IMR-90 (cell line): ENCODE data around the gene FRMPD3. TPM values are rescaled to one million over a fixed set of nuclear protein-coding genes. Genes with fewer than 3 reads are reported as not detected.
"Not testable (repeated sequence)": the region's sequence is repeated elsewhere in the genome, so short reads cannot be mapped to it uniquely, and the experiment has no call there.

ENCODE experiments used
- ATAC-seq: fragments of 200-7000 bp; cut with Tn5 transposase; 2 replicates; pipeline ENCODE4 v1.9.1; 2020; ENCODE audit warnings: low read depth, mild to moderate bottlenecking, moderate library complexity
- BruUV-seq: library from RNA; stranded (reverse); fragments of 400-500 nt; replicated peaks from 2 replicates; lab custom pipeline; 2021; lab: Mats Ljungman, UMichigan
- CTCF ChIA-PET: fragments of 300-600 bp; formaldehyde crosslinking; extraction: SDS; loops from one replicate; lab custom pipeline; 2021; ENCODE audit warnings: antibody characterized with exemption; lab: Yijun Ruan, JAX
- POLR2A ChIA-PET: fragments of 300-600 bp; sonication (Branson Sonifier 250); formaldehyde crosslinking; loops from one replicate; lab custom pipeline; 2022; ENCODE audit warnings: antibody characterized with exemption; ENCODE audit not compliant: unreplicated experiment; lab: Charles Lee
- DNase-seq: peaks from one replicate; pipeline ENCODE4 v3.0.0; 2013
- H2AFZ ChIP-seq: replicated peaks from 2 replicates; pipeline ENCODE3; 2013; ENCODE audit warnings: low read length, mild to moderate bottlenecking; ENCODE audit not compliant: poor library complexity
- H2AK5ac ChIP-seq: 2 replicates; pipeline ENCODE4 v1.6.1; 2013; ENCODE audit warnings: low read depth, low read length, inconsistent platforms
- H2AK9ac ChIP-seq: replicated peaks from 2 replicates; pipeline ENCODE3; 2013; ENCODE audit warnings: mild to moderate bottlenecking, low read depth, low read length, moderate library complexity; ENCODE audit not compliant: poor library complexity
- H2BK120ac ChIP-seq: 2 replicates; pipeline ENCODE4 v1.6.1; 2013; ENCODE audit warnings: low read depth, low read length, inconsistent platforms
- H2BK15ac ChIP-seq: 3 replicates; pipeline ENCODE4 v1.6.1; 2013; ENCODE audit warnings: low read depth, low read length, inconsistent platforms
- H2BK20ac ChIP-seq: 2 replicates; pipeline ENCODE4 v1.6.1; 2013; ENCODE audit warnings: low read depth, mild to moderate bottlenecking, inconsistent platforms, low read length, moderate library complexity
- H2BK5ac ChIP-seq: 2 replicates; pipeline ENCODE4 v1.6.1; 2013; ENCODE audit warnings: mild to moderate bottlenecking, low read depth, low read length, inconsistent platforms; ENCODE audit not compliant: poor library complexity, severe bottlenecking
- H3K14ac ChIP-seq: replicated peaks from 2 replicates; pipeline ENCODE4 v1.6.1; 2013; ENCODE audit warnings: low read depth, low read length, inconsistent platforms
- H3K18ac ChIP-seq: 2 replicates; pipeline ENCODE4 v1.6.1; 2013; ENCODE audit warnings: low read depth, low read length, control low read depth
- H3K23ac ChIP-seq: 2 replicates; pipeline ENCODE4 v1.6.1; 2013; ENCODE audit warnings: low read depth, low read length, inconsistent platforms
- H3K27ac ChIP-seq: 2 replicates; pipeline ENCODE4 v1.5.1; 2013; ENCODE audit warnings: mild to moderate bottlenecking, control low read depth, low read length; ENCODE audit not compliant: insufficient read depth
- H3K27me3 ChIP-seq: 2 replicates; pipeline ENCODE4 v1.6.1; 2013; ENCODE audit warnings: low read length; ENCODE audit not compliant: control insufficient read depth, insufficient read depth
- H3K36me3 ChIP-seq: 2 replicates; pipeline ENCODE4 v1.6.1; 2013; ENCODE audit warnings: low read length, mixed read lengths; ENCODE audit not compliant: control insufficient read depth, insufficient read depth
- H3K4ac ChIP-seq: 2 replicates; pipeline ENCODE4 v1.6.1; 2013; ENCODE audit warnings: low read depth, low read length, inconsistent platforms
- H3K4me1 ChIP-seq: 2 replicates; pipeline ENCODE4 v1.6.1; 2013; ENCODE audit warnings: low read length, mixed read lengths; ENCODE audit not compliant: control insufficient read depth, insufficient read depth
- H3K4me2 ChIP-seq: 2 replicates; pipeline ENCODE4 v1.6.1; 2013; ENCODE audit warnings: low read depth, mild to moderate bottlenecking, control low read depth, low read length, moderate library complexity
- H3K4me3 ChIP-seq: 2 replicates; pipeline ENCODE4 v1.5.1; 2013; ENCODE audit warnings: low read depth, mild to moderate bottlenecking, control low read depth, low read length, moderate library complexity; ENCODE audit not compliant: insufficient read depth
- H3K56ac ChIP-seq: 2 replicates; pipeline ENCODE4 v1.6.1; 2013; ENCODE audit warnings: low read length, inconsistent platforms; ENCODE audit not compliant: insufficient read depth; ENCODE audit errors: extremely low read depth
- H3K79me1 ChIP-seq, 2 experiments: 2 replicates each; pipeline ENCODE4 v1.6.1; 2013; ENCODE audit warnings: low read length in 2 of 2, inconsistent platforms in 1 of 2, low read depth in 1 of 2
- H3K9ac ChIP-seq: 2 replicates; pipeline ENCODE4 v1.6.1; 2013; ENCODE audit warnings: low read depth, low read length, control low read depth
- H3K9me1 ChIP-seq: 2 replicates; pipeline ENCODE4 v1.6.1; 2013; ENCODE audit warnings: low read length, inconsistent platforms; ENCODE audit not compliant: insufficient read depth
- H3K9me3 ChIP-seq: 2 replicates; pipeline ENCODE4 v1.6.1; 2013; ENCODE audit warnings: low read length; ENCODE audit not compliant: control insufficient read depth, insufficient read depth
- H4K20me1 ChIP-seq: 2 replicates; pipeline ENCODE4 v1.6.1; 2013; ENCODE audit warnings: low read length, inconsistent platforms; ENCODE audit not compliant: insufficient read depth
- H4K5ac ChIP-seq: 2 replicates; pipeline ENCODE4 v1.6.1; 2013; ENCODE audit warnings: mild to moderate bottlenecking, low read depth, low read length, control low read depth
- H4K8ac ChIP-seq, 2 experiments: 2 replicates each; pipeline ENCODE4 v1.6.1; 2013; ENCODE audit warnings: low read depth in 2 of 2, low read length in 2 of 2, control low read depth in 1 of 2, inconsistent platforms in 1 of 2
- H4K91ac ChIP-seq: 2 replicates; pipeline ENCODE4 v1.6.1; 2013; ENCODE audit warnings: low read depth, low read length, inconsistent platforms; ENCODE audit not compliant: insufficient read depth
- CHD1 ChIP-seq: IDR thresholded peaks from 2 replicates; pipeline ENCODE4 v1.6.1; 2012; ENCODE audit warnings: low read depth, low read length, improper control_type of control experiment
- MXI1 ChIP-seq: IDR thresholded peaks from 2 replicates; pipeline ENCODE4 v1.6.1; 2012; ENCODE audit warnings: low read depth, mild to moderate bottlenecking, low read length, moderate library complexity, borderline replicate concordance
- NFE2L2 ChIP-seq: fragments of 150-350 bp; IDR thresholded peaks from 2 replicates; pipeline ENCODE4 v1.6.1; 2016; ENCODE audit warnings: low read depth, mild to moderate bottlenecking, low read length
- RFX5 ChIP-seq: IDR thresholded peaks from 2 replicates; pipeline ENCODE4 v1.8.0; 2012; ENCODE audit warnings: low read depth, mild to moderate bottlenecking, low read length, moderate library complexity
- SMC3 ChIP-seq: fragments of 150-350 bp; IDR thresholded peaks from 2 replicates; pipeline ENCODE4 v1.6.1; 2016; ENCODE audit warnings: low read depth, mild to moderate bottlenecking, antibody characterized with exemption, low read length, moderate library complexity
- USF2 ChIP-seq: fragments of 150-350 bp; IDR thresholded peaks from 2 replicates; pipeline ENCODE4 v1.6.1; 2017; ENCODE audit warnings: mild to moderate bottlenecking, antibody characterized with exemption, low read length, low read depth
- WGBS, 2 experiments: methylation state at CpG; one replicate each; pipeline versions ENCODE4 v1.1.5 to v1.1.7; 2013; ENCODE audit warnings: missing lambda C conversion rate in 2 of 2; ENCODE audit not compliant: insufficient read length in 1 of 2; ENCODE audit errors: extremely low coverage in 2 of 2; 5-methylcytosine and 5-hydroxymethylcytosine counted together
- dilution Hi-C: fragments of 300-500 bp; cut with HindIII; formaldehyde crosslinking; loops from one replicate; pipeline ENCODE4 v1.14.3; 2018; ENCODE audit warnings: low sequenced_read_pairs; ENCODE audit not compliant: unreplicated experiment
- in situ Hi-C: fragments of 300-500 bp; cut with MboI; formaldehyde crosslinking; loops from 3 replicates; pipeline ENCODE4 v1.14.3; 2019; ENCODE audit warnings: low sequenced_read_pairs, inconsistent platforms, mixed read lengths
- intact Hi-C: fragments of 100-400 bp; cut with micrococcal nuclease; formaldehyde crosslinking; loops from 2 replicates; pipeline ENCODE4 v1.10.0; 2022
- polyA plus RNA-seq, 3 experiments: library from polyadenylated mRNA; depleted of rRNA; stranded (reverse); fragments of >200 nt; gene quantifications; 2 replicates each; pipeline ENCODE4 v1.2.3, GENCODE V29; 2012; ENCODE audit warnings: low replicate concordance in 1 of 3
- total RNA-seq: library from RNA; depleted of rRNA; stranded (reverse); fragments of >200 nt; gene quantifications from 2 replicates; pipeline ENCODE4 v1.2.3, GENCODE V29; 2012

FRMPD3 gene
- total and polyA plus RNA-seq, 2 of the 4 experiments (the other 2 are of a cell fraction) = under 0.01 to 0.19 TPM

- intact Hi-C loops = no loop called here
- Histone ChIP-seq H4K8ac (no peak overlapping the region), H3K79me1 (no peaks in the 10 kb centered on the region), H3K23ac (no peak overlapping the region), H3K9ac (no peak overlapping the region), H2AK9ac (no peak overlapping the region), H3K27ac (no peak overlapping the region), H3K9me3 (no peaks in the 10 kb centered on the region), H4K5ac (no peak overlapping the region), H2BK15ac (no peak overlapping the region), H2AK5ac (no peak overlapping the region), H2BK5ac (no peak overlapping the region), H3K9me1 (no peaks in the 10 kb centered on the region), H3K36me3 (no peaks in the 10 kb centered on the region), H4K91ac (no peak overlapping the region), H4K20me1 (no peaks in the 10 kb centered on the region), H3K27me3 (peaks cover 24% of the 10 kb centered on the region), H2BK20ac (no peak overlapping the region), H3K14ac (no peak overlapping the region), H3K56ac (no peak overlapping the region), H2AFZ (no peak overlapping the region), H3K18ac (no peak overlapping the region), H3K4ac (no peak overlapping the region), H3K4me1 (no peaks in the 10 kb centered on the region), H3K4me3 (no peak overlapping the region), H3K4me2 (no peak overlapping the region), H2BK120ac (no peak overlapping the region)
- dilution Hi-C loops = no loop called here
- ChIA-PET CTCF (no interaction called here), POLR2A (interaction anchor here (0.6 kb wide), 1 partner anchor 480 kb away, joined by 3 read pairs; no protein-coding TSS in a partner anchor)
- TF ChIP-seq USF2 = no peak
- no peak for TF ChIP-seq MXI1
- no peak for TF ChIP-seq CHD1
- TF ChIP-seq SMC3 = no peak
- no peak for TF ChIP-seq RFX5
- no peak for TF ChIP-seq NFE2L2
- BruUV-seq = no TSS peak
- DNase-seq (no peak), ATAC-seq (no peak)
- no CpG with 5 or more reads among the region's 7 CpGs for whole genome bisulfite sequencing, 2 experiments
- in situ Hi-C loops = no loop called here
These were observed 21.5 kb downstream of the FRMPD3 start for GRCh38 chrX:107470971-107471370.

- dilution Hi-C loops, H3K27ac ChIP-seq, H3K56ac ChIP-seq, H3K18ac ChIP-seq, H4K8ac ChIP-seq, H2BK20ac ChIP-seq, H2BK120ac ChIP-seq, POLR2A ChIA-PET, H2AK9ac ChIP-seq, BruUV-seq, H4K91ac ChIP-seq, H3K9me1 ChIP-seq, H3K79me1 ChIP-seq, H3K4ac ChIP-seq, H3K9me3 ChIP-seq, H4K20me1 ChIP-seq, in situ Hi-C loops, H2BK15ac ChIP-seq, H3K9ac ChIP-seq, ATAC-seq, H2BK5ac ChIP-seq, H2AFZ ChIP-seq, H4K5ac ChIP-seq, H2AK5ac ChIP-seq, H3K36me3 ChIP-seq, H3K4me2 ChIP-seq, CTCF ChIA-PET, DNase-seq, H3K14ac ChIP-seq, intact Hi-C loops, H3K4me3 ChIP-seq, H3K4me1 ChIP-seq, H3K23ac ChIP-seq: not testable (repeated sequence)
- 60% methylated on average over 1 of the region's 4 CpGs; no CpG with 5 or more reads in 1 of the 2 experiments for WGBS, 2 experiments
- peaks cover 22% of the 10 kb centered on the region for H3K27me3 ChIP-seq
These were observed 22.0 kb downstream of the FRMPD3 start for GRCh38 chrX:107471420-107471819.
